Stimulated activated CD8-positive, alpha-beta memory T cell treated with anti-CD3 and anti-CD28 coated beads, Interleukin-12 subunit alpha, Interleukin-12 subunit beta, amount 100 ng/mL, for 4 hours (primary cell): ENCODE measurements around the gene PIGW.

Experiments
- DNase-seq: peaks from one replicate; pipeline ENCODE4 v3.0.0-alpha.2; 2020; ENCODE audit warnings: low read depth

The PIGW gene, protein sequence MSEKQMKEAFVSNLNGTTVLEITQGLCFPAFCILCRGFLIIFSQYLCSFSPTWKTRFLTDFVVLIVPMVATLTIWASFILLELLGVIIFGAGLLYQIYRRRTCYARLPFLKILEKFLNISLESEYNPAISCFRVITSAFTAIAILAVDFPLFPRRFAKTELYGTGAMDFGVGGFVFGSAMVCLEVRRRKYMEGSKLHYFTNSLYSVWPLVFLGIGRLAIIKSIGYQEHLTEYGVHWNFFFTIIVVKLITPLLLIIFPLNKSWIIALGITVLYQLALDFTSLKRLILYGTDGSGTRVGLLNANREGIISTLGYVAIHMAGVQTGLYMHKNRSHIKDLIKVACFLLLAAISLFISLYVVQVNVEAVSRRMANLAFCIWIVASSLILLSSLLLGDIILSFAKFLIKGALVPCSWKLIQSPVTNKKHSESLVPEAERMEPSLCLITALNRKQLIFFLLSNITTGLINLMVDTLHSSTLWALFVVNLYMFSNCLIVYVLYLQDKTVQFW

DNA sequence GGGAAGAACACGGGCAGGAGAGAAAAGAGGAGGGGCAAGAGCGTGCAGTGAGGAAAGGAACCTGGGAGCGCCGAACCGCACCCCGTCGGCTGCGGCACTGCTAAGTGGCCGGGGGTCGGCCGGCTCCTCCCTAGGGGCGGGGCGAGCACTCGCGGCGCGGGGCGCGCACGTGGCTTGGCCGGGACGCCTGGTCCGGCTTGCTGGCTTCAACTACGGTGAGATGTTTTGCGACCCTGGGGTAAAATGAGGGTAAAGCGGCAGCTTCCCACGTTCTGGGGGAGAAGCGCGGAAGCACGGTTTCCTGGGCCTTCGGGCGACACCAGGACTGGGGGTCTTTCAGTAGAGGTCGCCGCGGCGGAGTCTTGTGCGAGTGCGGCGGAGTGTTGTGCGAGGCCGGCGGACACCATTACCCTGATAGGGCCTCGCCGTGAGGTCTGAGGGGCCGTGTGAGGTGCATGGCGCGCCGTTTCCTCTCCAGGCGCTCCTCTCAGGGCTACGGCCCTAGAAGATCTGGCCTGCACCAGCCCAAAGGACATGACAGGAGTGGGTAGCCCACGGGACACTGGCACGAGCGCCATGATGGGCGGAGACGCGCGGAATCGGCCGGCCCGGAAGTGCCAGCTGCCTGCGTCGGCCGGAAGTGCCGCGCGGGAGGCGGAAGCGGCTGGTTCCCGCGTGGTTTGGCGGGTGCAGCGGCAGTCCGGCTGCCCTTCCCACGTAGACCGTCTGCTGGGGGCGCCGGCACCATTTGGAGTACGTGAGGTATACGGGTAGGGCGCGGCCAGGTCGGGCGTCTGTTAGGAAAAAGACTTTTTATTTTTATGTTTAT, at the start of gene PIGW, which contains the start of gene MYO19:
Gene PIGW (plus strand): TSS at position 148 of the 829 bp plus-strand sequence. CDS start 2,115 bp downstream, outside the sequence.
Gene MYO19 (minus strand): TSS at position 29 of the 829 bp plus-strand sequence. CDS start 2,330 bp downstream, outside the sequence.
- DNase-seq: peak; percentile 83

DNA sequence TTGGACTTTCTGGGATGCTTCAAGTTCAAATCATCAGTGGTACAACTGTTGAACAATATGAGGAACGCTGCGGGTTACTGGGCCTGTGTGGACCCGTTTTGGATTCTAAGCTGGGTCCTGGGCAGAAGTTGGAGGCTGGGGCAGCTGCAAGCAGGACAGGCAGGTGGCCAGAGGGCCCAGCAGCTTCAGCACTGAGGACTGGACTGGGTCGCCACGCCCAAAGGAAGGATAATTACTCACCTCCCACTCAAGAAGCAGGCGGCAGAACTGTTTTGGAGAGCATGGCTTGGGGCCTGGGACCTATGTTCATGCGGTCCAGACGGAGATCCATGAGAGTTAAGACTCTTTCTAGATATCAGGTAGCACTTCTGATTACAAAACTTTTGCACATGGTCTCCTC, 49.8 kb upstream of the PIGW start:
- DNase-seq: no peak

DNA sequence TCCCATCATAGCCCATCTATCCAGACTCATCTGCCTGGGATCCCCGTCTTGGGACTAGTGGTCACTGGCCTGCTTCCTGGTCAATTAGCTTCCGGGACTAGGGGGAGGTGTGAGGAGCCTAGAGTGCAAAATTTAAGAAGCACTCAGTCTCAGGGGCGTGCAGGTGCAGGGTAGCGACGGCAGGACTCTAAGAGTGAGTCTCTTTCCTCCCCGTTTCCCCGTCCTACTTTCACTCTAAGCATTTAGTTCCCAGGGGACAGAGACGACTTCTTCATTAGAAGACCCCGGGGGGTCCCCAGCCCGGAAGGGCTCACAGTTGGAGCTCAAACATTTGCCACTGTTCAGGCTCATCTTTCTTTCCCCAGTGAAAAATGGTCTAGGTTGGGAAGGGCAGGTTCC, 49.0 kb upstream of the PIGW start:
- DNase-seq: no peak

DNA sequence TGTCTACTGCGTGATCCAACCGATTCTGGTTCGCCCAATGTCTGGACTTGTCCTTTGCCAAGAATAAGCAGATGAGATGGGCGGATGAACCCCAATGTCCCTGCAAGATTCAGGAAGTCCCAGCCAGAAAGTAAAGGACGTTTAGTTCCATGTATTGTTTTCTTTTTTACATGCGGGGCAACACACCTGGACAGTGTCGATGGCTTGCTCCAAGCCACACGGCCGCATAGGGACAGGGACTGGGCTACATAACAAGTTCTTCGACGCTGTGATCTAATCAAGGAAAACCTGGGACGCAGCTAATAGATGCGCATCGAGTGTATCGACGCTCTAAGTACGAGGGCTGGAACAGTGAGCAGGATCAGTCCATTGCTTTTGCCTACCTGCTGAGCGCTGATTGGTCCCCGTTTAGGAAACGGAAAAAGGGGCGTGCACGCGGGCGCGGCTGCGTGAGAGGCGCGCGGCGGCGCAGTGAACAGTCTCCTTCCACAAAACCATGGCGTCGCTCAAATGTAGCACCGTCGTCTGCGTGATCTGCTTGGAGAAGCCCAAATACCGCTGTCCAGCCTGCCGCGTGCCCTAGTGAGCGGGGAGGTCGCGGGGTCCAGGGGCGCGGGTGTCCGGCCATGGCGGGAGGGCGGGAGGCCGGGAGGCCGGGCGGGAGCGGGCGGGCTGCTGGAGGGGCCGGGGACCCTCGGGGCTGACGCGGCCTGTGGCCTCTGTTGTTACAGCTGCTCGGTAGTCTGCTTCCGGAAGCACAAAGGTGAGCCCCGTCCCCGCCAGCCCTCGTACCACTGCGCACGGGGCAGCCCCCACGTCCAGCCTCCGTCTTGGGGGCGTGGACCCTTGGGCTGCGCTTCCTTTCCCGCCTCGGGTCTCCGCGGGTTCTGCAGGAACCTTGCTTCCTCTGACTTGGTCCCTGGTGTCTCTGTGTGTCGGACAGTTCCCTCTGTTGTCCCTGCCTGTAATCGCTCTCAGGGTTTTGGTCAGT, 48.3 kb upstream of the PIGW start, which contains the start of gene ZNHIT3:
Gene ZNHIT3 (plus strand): TSS at position 478 of the 991 bp plus-strand sequence. CDS start 19 bp downstream, at position 497.
- peak; percentile 78 for DNase-seq

DNA sequence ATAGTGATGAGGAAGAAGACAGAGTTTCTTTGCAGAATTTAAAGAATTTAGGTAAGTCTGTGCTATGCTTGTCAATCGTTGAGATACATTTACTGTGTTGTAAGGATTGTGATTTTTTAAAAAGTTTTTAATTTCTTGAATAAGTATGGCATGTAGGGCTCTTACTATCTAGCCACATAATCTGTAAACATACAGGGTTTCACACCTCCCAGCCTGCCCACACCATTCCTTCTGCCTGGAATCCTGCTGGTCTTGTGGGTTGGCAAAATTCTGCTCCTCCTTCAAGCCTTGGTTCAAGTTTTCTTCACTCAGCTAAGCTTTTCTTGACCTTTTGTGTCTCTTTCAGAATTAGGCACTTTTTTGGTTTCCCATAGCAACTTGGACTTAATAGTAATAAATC, 40.8 kb upstream of the PIGW start:
- DNase-seq: no peak

DNA sequence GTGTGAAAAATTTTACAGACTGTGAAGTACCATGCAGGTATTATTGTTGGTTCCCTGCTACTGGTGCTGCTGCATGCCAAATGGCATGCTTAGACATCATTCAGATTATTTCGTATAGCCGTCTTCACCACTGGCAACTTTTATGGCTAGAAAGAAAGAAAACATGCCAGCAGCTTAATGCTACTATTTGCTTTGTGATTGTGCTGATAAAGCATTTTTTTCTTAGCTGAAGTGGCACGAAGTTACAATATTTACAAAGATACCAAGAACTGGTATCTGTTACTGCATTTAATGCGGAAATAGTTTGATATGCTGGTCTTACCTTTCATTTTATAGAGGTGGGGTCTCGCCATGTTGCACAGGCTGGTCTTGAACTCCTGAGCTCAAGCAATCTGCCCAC, 40.1 kb upstream of the PIGW start:
- no peak for DNase-seq

DNA sequence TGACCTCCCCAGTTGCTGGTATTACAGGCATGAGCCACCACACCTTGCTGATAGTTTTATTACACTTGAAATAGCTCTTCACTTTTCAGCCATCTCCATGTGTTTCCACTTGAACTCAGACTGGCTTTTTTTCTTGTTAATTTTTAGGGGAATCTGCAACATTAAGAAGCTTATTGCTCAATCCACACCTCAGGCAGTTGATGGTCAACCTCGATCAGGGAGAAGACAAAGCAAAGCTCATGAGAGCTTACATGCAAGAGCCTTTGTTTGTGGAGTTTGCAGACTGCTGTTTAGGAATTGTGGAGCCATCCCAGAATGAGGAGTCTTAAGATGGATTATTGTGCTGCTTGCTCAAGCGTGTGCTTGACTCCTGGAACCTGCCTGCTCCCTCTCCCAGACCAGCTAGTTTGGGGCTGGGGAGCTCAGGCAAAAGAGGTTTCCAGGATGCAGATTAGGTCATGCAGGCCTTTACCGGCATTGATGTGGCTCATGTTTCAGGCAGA, 39.7 kb upstream of the PIGW start:
- DNase-seq: no peak

DNA sequence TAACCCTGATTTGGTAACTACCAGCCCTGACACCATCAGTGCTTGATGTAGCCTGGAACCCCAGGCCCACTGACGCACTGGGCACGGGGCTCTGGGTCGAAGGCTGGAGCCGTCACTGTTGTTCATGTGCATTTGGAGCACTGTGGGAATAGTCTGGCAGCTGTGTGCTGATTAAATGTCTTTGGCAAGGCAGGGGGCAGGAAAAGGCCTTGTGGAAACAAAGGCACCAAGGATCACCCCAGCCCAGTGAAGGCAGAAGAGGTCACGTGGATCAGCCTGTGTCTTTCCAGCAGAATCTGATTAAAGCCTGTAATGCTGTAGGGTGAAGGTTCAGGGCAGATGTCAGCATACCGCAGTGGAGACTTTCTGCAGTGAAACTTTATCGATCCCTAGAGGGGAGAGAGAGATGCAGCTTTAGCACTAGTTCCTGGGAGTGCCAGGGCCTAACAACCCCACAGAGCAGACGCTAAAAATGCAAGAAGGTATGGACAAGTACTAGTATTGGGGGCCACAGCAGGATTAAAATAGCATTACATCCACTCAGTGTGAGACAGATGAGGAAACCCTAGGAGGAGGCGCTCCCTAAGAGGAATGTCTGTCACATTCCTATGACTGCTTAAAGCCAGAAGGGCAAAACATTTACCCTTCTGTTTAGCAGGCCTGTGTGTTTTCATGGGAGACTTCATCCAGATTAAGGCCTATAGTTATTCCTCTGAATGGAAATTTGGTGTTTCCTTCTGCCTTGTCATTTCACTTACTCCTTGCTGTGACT, 38.6 kb upstream of the PIGW start:
- no peak for DNase-seq

DNA sequence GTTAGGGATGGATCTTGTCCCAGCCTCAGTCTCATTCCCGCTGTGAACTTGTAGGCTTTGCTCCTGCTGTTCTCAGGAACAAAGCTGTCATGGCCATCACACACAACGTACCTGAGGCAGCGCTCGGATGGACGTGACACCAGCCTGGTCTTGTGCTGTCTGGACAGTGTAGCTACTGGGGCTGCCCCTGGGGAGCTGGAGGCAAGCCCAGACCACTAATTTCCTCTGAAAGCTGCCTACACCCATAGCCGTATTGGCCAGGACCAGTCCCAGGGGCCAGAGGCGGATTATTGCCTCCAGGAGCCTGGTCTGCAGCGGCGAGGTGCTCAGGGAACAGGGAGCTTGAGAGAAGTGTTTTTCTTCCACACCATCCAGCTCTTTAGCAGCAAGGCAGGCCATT, 36.6 kb upstream of the PIGW start:
- DNase-seq: no peak

DNA sequence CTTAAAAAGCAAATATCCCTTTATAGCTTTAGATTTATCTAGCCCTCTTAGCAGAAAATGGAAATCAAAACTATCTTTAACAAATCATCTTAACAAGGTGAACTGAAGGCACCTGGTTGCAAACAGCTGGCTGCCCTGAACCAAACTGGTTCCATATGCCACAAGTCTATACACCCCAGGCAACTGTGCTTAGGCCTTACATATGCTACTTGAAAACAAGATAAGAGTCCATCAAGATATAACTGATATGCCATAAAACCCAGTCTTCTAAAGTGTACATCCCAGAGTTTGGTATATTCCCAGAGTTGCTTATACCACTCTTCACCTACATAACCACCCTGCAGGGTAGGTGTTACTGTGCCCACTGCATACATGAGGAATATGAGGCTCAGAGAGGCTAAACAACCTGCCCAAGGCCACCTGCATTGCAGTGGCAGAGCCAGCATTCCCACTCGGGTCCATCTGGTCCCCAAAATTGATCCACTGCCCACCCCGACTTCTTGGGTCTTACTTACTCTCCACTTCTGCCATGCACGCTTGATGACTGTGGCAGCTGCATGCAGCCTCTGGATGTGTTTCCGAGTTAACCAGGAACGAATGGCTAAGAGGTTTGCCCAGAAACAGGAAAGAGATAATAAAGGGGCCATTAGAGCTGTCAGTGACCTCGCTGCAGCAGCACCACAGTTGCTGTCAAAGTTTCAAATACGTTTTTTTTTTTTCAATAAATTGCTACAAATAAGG, 36.1 kb upstream of the PIGW start:
- no peak for DNase-seq

DNA sequence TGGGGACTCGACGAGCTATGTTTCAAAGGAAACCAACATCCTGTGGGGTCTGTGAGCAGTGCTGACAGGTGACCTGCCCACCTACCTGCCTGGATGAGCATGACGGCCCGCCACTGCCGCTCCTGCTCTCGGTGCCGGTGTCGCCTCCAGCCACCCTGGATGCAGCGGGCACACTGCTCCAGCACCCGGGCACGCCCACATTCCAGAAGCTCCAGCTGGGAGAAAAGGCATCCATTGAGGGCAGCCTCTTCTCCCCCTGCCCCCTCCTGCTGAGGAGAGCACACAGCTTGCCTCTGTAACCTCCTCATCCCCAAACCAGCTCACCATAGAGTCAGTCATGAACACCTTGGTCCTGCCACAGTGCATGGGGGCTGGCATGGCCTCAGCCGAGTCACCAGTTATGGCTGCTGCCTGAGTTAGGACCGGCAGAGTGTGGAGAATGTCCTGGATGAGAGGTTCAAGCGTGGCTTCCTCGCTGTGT, 34.0 kb upstream of the PIGW start:
- DNase-seq: no peak

DNA sequence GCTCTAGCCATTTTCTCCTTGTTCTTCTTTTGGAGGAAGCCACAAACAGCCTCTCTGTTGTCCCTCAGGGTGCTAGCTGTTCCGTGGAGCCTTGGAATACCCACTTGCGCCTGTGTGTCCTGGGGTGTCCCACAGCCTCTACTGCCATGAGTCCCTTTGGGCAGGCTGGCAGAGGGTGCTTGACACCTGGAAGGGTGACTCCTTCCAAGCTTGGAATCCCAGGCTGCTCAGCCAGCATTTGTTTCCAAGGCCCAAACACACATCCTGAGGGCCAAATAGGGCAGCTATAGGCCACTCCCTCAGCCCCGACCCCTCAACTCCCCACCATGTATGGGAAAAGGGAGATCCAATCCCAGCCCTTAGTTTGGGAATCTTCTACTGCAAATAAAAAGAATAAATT, 33.4 kb upstream of the PIGW start:
- no peak for DNase-seq

DNA sequence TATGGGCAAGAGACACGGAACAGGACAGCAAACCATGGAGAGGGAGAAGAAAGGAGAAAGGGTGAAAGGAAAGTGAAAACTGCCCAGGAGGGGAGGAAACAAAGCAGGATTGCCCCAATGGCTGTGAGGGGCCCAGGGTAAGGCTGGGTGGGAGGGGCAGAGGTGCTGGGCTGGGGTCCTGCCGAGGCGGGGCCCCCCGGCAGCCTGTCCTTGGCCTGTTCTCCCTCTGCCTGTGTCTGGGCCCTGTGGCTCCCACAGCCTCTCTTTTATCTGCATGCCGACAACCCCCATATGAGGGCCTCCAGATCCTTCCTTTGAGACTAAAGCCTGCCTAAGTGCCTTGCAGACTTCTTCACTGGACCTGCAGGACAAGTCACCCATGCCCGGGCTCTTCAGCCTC, 32.8 kb upstream of the PIGW start:
- no peak for DNase-seq

DNA sequence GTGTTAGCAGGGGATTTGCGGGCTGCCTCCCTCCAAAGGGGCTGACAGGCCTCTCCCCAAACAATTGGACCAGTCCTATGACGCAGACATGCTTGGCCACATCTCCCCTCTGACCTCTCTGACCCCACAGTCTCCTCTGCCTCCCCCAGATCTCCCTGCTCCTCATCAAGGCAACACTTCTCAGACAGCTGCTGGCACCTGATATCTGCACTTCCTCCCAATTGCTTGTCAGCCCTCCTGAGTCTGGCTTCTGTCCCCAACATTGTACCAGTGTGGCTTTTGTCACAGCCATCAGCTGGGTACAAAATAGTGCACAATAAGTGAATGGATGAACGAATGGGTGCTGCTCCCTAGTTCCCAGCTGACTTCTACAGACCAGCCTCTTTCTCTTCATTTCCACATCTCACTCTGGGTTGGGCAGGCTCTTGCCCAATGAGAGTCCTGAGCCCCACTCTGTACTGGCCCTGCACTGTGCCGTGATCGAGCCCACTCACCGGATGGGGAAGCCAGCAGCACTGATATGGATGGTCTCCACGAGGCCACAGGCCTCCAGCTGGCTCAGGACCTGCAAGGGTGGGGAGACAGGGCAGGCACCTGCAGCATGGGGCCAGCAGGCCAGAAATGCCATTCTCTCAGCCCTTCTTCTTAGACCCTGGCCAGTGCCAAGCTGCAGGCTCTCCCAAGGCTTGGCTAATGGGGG, 31.2 kb upstream of the PIGW start:
- DNase-seq: no peak

DNA sequence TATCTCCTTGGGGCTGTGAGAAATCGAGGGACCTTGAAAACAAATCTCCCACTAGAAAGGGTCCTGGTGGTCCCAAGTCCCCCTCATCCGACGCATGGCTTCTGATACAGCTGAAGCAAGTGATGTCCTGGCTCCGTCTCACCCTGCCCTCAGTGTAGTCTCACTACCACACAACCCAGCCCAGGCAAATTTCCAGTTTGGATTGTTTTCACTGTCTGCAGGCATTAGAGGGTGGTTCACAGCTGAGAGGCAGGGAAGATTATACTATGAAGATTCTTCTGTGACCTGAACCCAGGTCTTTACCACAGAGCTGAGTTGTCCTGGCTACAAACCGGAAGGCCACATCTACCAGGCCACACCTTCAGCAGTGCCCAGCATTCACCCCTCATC, 30.6 kb upstream of the PIGW start:
- DNase-seq: no peak

DNA sequence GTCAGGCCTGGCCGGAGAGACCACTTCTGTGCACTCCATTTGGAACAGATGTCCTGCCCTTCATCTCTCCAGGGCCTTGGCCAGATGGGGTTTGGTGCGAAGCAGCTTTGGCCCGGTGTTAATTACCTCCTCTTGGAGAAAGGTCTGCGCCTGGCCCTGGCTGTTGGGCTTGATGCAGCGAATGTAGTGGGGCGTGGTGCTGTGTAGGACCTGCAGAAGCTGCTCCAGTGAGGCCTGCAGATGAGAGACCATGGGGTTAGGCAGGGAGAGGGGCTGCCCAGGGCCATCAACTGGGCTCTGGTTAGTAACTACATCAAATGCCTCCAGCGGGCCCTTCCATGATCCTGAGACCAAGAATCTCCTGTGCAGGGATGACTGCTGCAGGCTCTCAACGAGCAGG, 29.6 kb upstream of the PIGW start:
- DNase-seq: no peak

DNA sequence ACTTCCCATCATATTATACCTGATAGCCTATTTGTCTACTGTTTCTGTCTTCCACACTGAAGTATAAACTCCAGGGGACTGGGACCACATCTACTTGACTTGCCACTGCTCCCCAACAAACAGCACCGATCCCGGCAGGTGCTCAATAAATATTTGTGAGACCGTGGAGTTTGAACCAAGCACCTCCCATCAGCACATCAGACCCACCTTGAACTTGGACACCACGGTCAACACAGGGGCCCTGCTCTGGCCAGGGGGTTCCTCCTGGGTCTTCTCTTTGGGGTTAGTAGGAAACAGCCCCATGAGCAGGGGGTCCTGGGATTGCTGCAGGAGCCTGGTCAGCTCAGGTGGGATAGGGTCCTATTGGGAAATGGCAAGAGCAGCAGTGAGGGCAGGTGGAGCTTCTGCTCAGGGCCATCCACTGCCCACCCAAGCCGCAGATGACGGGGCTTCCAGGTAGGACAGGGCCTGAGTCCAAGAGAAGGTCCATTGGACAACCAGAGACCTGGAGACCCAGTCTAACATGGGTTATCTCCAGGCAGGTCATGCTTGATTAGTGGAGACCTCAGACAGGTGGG, 28.4 kb upstream of the PIGW start:
- no peak for DNase-seq

DNA sequence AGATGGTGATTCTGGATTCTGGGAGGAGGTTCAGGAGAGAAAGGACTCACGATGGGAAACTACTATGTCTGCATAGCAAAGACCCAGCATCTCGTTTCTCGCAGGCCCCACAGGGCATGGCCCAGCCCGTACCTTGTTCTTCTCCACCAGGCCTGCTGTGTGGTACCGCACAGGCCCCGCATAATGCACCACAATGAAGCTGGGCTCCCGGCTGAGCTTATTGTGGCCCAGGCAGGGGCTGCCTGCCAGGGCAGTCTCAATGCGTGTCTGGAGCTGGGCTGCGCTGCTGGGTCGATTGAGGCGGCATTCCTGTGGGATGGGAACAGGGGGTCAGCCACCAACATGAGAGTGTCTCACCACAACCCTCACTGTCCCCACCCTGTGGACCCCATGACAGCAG, 28.0 kb upstream of the PIGW start:
- DNase-seq: no peak

DNA sequence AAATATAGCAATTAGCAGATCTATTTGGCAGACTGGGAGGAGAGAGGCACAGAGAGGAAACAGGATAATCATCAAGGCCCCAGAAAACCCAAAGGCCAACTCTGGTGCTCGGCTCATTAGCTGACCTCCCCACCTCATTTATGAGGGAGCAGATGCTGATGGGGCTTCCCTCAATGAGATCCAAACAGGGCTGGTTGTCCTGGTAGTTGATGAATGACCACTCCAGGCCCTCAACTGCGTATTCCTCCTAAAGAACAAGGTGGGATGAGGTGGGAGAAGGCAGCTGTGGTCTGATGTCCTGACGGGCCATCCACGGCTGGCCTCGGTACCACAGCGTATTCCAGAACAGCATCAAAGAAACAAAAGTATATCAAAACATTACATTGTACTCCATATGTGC, 27.5 kb upstream of the PIGW start:
- DNase-seq: no peak
